GM12878 (cell line): ENCODE data around the gene SLC16A6. TPM values are rescaled to one million over a fixed set of nuclear protein-coding genes. Genes with fewer than 3 reads are reported as not detected.
A peak's percentile ranks its signal among the peaks of the same experiment; 100 is the strongest.

Source experiments
- BHLHE40 ChIP-seq, 2 experiments: fragments of 450-650 bp in 1 of 2; IDR thresholded peaks; 2 replicates each; pipeline ENCODE4 v1.6.1; 2011 to 2017; ENCODE audit warnings: low read depth in 2 of 2, borderline replicate concordance in 1 of 2, improper control_type of control experiment in 1 of 2, low read length in 1 of 2, mild to moderate bottlenecking in 1 of 2
- EED ChIP-seq: sonication (generic); IDR thresholded peaks from 2 replicates; pipeline ENCODE4 v1.6.1; 2016; ENCODE audit warnings: antibody characterized with exemption, low read depth
- ETV6 ChIP-seq, 2 experiments: fragments of 450-650 bp in 1 of 2; IDR thresholded peaks in 1 of 2; conservative IDR thresholded peaks in 1 of 2; 2 replicates each; pipeline ENCODE4 v1.6.1; 2014; ENCODE audit warnings: antibody characterized with exemption in 1 of 2, borderline replicate concordance in 1 of 2, low read depth in 1 of 2, mild to moderate bottlenecking in 1 of 2, moderate library complexity in 1 of 2
- POLR2A ChIP-seq: IDR thresholded peaks from 2 replicates; pipeline ENCODE4 v1.6.1; 2011; ENCODE audit warnings: low read depth, mild to moderate bottlenecking, low read length
- POLR2AphosphoS2 ChIP-seq: IDR thresholded peaks from 2 replicates; pipeline ENCODE4 v1.6.1; 2011; ENCODE audit warnings: low read depth, mild to moderate bottlenecking, low read length, improper control_type of control experiment, moderate library complexity
- RELA ChIP-seq: fragments of 450-650 bp; IDR thresholded peaks from 2 replicates; pipeline ENCODE4 v1.8.0; 2014; ENCODE audit warnings: borderline replicate concordance; ENCODE audit not compliant: partially characterized antibody
- REST ChIP-seq: IDR thresholded peaks from 2 replicates; pipeline ENCODE4 v1.6.1; 2012; ENCODE audit warnings: mild to moderate bottlenecking, low read depth, low read length
- RUNX3 ChIP-seq: IDR thresholded peaks from 2 replicates; pipeline ENCODE4 v1.6.1; 2012; ENCODE audit warnings: low read length, inconsistent platforms
- SUZ12 ChIP-seq: fragments of 200-600 bp; sonication (generic); IDR thresholded peaks from one replicate; pipeline ENCODE4 v1.6.1; 2018; ENCODE audit warnings: antibody characterized with exemption, mild to moderate bottlenecking; ENCODE audit not compliant: unreplicated experiment
- polyA plus RNA-seq, 11 experiments: library from polyadenylated mRNA; depleted of rRNA in 4 of 11; unstranded in 6 of 11; stranded (reverse) in 5 of 11; fragments of >200 nt; fragmentation: Nextera tagmentation in 4 of 11; fragmentation: Illumina TruSeq in 1 of 11; extraction: Ambion mirVana in 4 of 11; extraction: Trizol in 1 of 11; gene quantifications; 1 replicate in 1 of 11; 2 replicates in 10 of 11; pipeline versions ENCODE4 v1.2.1 to v1.2.3, GENCODE V29; 2011 to 2016; ENCODE audit warnings: inconsistent platforms in 2 of 11, missing spikeins in 2 of 11, low read depth in 1 of 11
- total RNA-seq, 4 experiments: library from RNA; depleted of rRNA in 3 of 4; stranded (reverse); fragments of >200 nt in 3 of 4; fragmentation: Illumina TruSeq in 1 of 4; extraction: Trizol in 1 of 4; gene quantifications; 2 replicates each; pipeline versions ENCODE4 v1.2.1 to v1.2.3, GENCODE V29; 2013 to 2021
- TF ChIP-seq, protein P1 (sequence below): fragments of 450-650 bp; IDR thresholded peaks from 2 replicates; pipeline ENCODE4 v1.6.1; 2017; ENCODE audit warnings: antibody characterized with exemption, mild to moderate bottlenecking, moderate library complexity
- TF ChIP-seq, protein P2 (sequence below): fragments of 450-650 bp; formaldehyde crosslinking; IDR thresholded peaks from 2 replicates; pipeline ENCODE4 v1.4.0; 2020; ENCODE audit warnings: mild to moderate bottlenecking, moderate library complexity
- TF ChIP-seq, protein P3 (sequence below): IDR thresholded peaks from 2 replicates; pipeline ENCODE4 v1.6.1; 2012; ENCODE audit warnings: improper control_type of control experiment, low read depth, low read length; ENCODE audit not compliant: insufficient replicate concordance

The SLC16A6 gene
- total and polyA plus RNA-seq, 10 of the 15 experiments (the other 5 are each of a cell fraction or from before 2014, with no cell fraction given), result 2.4 to 8.8 (median 6.0) TPM

GRCh38 chr17:68247445-68248198 is 43.3 kb downstream of the SLC16A6 start, which contains the start of gene AMZ2 (continued):
- TF ChIP-seq, protein P1, sequence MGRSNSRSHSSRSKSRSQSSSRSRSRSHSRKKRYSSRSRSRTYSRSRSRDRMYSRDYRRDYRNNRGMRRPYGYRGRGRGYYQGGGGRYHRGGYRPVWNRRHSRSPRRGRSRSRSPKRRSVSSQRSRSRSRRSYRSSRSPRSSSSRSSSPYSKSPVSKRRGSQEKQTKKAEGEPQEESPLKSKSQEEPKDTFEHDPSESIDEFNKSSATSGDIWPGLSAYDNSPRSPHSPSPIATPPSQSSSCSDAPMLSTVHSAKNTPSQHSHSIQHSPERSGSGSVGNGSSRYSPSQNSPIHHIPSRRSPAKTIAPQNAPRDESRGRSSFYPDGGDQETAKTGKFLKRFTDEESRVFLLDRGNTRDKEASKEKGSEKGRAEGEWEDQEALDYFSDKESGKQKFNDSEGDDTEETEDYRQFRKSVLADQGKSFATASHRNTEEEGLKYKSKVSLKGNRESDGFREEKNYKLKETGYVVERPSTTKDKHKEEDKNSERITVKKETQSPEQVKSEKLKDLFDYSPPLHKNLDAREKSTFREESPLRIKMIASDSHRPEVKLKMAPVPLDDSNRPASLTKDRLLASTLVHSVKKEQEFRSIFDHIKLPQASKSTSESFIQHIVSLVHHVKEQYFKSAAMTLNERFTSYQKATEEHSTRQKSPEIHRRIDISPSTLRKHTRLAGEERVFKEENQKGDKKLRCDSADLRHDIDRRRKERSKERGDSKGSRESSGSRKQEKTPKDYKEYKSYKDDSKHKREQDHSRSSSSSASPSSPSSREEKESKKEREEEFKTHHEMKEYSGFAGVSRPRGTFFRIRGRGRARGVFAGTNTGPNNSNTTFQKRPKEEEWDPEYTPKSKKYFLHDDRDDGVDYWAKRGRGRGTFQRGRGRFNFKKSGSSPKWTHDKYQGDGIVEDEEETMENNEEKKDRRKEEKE, result no peak
- TF ChIP-seq ETV6 (conservative IDR thresholded peaks at IDR 0.05 in 1 of 2, IDR thresholded peaks at IDR 0.05 in 1 of 2; ENCODE audit: borderline replicate concordance in 1 of 2, low read depth in 1 of 2) (no peak; a peak in 1 of 4 replicates), POLR2A (peak; percentile 95), REST (no peak), POLR2AphosphoS2 (peak; percentile 75; the same call in 1 of the 2 replicates), SUZ12 (no peak), RUNX3 (peak; percentile 57), RELA (no peak), EED (peak; percentile 50; the same call in 1 of the 2 replicates), BHLHE40 (IDR thresholded peaks at IDR 0.05; ENCODE audit: borderline replicate concordance in 1 of 2, low read depth in 2 of 2, low read length in 1 of 2) (peak; percentile 55 to 93; a peak in 3 of 4 replicates)
- TF ChIP-seq, protein P2, sequence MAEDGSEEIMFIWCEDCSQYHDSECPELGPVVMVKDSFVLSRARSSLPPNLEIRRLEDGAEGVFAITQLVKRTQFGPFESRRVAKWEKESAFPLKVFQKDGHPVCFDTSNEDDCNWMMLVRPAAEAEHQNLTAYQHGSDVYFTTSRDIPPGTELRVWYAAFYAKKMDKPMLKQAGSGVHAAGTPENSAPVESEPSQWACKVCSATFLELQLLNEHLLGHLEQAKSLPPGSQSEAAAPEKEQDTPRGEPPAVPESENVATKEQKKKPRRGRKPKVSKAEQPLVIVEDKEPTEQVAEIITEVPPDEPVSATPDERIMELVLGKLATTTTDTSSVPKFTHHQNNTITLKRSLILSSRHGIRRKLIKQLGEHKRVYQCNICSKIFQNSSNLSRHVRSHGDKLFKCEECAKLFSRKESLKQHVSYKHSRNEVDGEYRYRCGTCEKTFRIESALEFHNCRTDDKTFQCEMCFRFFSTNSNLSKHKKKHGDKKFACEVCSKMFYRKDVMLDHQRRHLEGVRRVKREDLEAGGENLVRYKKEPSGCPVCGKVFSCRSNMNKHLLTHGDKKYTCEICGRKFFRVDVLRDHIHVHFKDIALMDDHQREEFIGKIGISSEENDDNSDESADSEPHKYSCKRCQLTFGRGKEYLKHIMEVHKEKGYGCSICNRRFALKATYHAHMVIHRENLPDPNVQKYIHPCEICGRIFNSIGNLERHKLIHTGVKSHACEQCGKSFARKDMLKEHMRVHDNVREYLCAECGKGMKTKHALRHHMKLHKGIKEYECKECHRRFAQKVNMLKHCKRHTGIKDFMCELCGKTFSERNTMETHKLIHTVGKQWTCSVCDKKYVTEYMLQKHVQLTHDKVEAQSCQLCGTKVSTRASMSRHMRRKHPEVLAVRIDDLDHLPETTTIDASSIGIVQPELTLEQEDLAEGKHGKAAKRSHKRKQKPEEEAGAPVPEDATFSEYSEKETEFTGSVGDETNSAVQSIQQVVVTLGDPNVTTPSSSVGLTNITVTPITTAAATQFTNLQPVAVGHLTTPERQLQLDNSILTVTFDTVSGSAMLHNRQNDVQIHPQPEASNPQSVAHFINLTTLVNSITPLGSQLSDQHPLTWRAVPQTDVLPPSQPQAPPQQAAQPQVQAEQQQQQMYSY (CRISPR knock-in tag), result no peak
- TF ChIP-seq, protein P3, sequence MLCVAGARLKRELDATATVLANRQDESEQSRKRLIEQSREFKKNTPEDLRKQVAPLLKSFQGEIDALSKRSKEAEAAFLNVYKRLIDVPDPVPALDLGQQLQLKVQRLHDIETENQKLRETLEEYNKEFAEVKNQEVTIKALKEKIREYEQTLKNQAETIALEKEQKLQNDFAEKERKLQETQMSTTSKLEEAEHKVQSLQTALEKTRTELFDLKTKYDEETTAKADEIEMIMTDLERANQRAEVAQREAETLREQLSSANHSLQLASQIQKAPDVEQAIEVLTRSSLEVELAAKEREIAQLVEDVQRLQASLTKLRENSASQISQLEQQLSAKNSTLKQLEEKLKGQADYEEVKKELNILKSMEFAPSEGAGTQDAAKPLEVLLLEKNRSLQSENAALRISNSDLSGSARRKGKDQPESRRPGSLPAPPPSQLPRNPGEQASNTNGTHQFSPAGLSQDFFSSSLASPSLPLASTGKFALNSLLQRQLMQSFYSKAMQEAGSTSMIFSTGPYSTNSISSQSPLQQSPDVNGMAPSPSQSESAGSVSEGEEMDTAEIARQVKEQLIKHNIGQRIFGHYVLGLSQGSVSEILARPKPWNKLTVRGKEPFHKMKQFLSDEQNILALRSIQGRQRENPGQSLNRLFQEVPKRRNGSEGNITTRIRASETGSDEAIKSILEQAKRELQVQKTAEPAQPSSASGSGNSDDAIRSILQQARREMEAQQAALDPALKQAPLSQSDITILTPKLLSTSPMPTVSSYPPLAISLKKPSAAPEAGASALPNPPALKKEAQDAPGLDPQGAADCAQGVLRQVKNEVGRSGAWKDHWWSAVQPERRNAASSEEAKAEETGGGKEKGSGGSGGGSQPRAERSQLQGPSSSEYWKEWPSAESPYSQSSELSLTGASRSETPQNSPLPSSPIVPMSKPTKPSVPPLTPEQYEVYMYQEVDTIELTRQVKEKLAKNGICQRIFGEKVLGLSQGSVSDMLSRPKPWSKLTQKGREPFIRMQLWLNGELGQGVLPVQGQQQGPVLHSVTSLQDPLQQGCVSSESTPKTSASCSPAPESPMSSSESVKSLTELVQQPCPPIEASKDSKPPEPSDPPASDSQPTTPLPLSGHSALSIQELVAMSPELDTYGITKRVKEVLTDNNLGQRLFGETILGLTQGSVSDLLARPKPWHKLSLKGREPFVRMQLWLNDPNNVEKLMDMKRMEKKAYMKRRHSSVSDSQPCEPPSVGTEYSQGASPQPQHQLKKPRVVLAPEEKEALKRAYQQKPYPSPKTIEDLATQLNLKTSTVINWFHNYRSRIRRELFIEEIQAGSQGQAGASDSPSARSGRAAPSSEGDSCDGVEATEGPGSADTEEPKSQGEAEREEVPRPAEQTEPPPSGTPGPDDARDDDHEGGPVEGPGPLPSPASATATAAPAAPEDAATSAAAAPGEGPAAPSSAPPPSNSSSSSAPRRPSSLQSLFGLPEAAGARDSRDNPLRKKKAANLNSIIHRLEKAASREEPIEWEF, result no peak
